HG02678 (cell line): Measurements from ENCODE around the gene DUS1L.

Experiments
- ATAC-seq: cut with Tn5 transposase; IDR thresholded peaks from one replicate; pipeline ENCODE4 v1.9.1; 2021; ENCODE audit warnings: mild to moderate bottlenecking, moderate library complexity; ENCODE audit not compliant: unreplicated experiment

DUS1L gene

DNA sequence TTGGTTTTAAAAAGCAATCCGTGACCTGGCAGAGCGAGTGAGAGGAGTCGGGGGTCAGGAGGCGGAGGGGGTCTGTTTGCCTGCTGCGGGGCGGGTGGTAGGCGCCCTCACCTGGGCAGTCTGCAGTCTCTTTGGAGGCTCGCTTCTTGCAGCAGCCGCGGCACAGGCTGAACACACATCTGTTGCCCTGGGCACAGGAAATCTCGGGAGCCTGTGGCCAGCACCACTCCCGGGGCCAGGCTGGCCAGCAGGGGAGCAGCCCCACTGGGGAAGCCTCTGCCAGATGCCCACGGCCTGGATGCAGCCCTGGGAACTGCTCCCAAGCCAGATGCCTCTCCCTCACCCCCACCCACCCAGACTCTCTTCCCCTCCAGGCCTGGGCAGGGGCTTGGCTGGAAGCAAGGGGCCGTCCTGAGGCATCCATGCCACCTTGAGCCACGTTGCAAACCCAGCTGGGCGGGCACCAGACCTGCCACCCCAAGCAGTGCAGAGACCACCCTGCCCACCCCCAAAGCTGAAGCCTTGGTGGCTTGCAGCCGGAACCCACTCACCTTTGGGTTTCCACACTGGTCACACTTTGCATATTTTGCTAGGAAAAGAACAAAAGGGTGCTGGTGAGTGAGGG lies 7.3 kb downstream of the DUS1L start:
- no peak for ATAC-seq

DNA sequence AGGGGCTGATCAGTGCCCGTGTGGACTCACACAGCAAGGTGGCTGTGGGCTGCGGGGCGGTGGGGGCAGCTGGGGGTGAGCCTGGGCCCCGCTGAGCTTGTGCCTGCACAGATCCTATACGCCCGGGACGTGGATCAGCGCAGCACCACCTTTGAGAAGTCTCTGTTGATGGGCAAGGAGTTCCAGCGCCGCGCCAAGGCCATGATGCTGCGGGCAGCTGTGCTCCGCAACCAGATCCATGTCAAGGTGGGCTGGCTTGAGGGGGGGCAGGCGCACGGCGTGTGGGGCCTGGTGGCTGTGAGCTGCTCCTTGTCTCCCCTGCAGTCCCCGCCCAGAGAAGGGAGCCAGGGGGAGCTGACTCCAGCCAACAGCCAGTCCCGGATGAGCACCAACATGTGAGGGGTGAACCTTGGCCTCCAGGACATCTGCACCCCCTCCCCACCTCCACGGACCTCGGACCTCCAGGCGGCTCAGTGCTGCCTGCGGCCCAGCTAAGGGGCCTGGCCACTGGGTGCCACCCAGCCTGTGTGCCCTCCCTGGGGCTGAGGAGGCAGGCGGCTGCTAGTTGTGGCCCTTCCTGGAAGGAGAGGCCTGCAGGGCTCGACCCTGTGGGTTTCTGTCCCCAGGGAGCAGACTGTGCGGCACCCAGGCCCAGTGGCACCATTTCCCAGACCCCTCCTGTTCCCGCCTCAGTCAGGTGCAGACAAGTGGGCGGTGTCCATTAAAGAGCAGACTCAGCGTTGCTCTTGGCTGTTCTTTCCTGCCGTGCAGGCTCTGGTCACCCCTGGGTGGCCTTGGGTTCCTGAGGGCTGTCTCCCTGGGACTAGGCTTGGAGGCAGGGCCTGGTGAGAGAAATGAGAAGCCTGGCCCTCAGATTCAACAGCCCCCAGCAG lies 8.6 kb downstream of the DUS1L start:
- ATAC-seq, result no peak

DNA sequence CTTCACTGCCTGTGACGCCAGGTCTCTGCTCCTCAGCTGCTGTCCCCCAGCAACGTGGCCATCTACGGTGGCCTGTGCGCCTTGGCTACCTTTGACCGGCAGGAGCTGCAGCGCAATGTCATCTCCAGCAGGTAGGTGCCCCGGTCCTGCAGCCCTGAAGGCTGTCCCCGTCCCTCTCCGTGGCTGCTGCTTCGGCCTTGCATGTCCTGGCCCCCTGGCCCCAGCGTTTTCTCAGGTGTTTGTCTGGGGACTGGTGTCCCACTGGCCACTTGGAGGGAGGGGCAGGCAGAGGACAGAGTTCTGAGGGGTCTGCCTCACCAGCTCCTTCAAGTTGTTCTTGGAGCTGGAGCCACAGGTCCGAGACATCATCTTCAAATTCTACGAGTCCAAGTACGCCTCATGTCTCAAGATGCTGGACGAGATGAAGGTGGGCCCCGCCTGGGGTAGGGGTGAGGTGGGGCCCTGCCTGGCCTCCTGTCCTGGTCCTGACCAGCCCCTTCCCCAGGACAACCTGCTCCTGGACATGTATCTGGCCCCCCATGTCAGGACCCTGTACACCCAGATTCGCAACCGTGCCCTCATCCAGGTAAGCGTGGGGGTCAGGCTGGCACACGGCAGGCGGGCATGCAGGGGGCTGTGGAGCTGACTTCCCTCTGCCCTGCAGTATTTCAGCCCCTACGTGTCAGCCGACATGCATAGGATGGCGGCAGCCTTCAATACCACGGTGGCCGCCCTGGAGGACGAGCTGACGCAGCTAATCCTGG lies 9.5 kb downstream of the DUS1L start:
- ATAC-seq, result no peak

DNA sequence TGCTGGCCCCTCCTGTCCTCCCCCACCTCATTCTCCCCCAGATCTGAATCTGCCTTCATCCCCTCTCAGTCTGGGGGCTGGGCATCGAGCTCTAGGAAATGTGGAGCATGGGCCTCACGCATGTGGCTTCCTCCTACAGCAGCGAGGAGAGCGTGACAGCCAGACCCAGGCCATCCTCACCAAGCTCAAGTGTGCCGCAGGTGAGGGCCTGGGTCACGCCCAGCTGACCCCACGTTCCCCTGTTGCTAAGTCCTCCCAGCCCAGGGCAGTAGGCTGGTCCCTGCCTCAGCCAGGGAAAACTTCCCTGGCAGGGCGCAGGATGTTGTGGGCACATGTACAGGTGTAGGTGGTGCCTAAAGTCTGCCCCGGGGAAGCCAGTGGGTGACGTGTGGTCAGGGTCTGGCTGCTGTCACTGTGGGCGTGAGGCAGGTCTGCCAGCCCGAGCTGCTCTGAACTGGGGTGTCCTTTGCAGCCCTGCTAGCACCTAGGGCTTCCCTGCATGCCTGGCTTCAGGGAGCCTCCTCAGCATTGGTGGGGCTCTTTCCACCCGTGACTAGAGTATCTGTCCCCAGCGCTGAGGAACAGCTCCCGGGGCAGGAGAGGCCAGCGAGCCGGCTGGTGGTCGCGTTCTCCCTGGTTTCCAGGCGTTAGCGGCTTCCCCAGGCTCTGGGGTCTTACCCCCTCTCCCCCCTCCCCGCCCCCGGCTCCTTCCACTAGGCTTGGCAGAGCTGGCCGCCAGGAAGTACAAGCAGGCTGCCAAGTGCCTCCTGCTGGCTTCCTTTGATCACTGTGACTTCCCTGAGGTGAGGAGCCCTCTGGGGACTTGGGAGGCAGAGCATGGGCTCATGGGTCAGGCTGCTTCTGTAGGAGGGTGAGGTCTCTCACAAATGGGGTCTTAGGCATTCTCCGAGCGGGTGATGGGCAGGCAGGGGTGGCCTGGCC lies 10.3 kb downstream of the DUS1L start:
- no peak for ATAC-seq

DNA sequence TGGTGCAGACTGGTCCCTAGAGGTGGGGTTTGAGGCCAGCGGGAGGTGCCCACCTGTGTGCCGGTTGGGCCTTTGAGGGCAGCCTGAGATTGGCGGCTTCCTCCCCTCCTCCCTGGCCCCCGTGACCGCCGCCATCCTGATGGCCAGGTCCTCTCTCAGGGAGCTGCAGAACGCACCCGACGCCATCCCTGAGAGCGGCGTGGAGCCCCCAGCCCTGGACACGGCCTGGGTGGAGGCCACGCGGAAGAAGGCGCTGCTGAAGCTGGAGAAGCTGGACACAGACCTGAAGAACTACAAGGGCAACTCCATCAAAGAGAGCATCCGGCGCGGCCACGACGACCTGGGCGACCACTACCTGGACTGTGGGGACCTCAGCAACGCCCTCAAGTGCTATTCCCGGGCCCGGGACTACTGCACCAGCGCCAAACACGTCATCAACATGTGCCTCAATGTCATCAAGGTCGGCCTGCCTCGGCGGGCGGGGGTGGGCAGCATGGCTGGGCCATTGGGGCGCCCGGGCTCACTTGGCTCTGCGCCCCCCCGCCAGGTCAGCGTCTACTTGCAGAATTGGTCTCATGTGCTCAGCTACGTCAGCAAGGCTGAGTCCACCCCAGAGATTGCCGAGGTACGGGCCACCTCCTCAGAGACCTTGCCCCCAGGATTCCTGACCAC lies 11.1 kb downstream of the DUS1L start:
- ATAC-seq, result no peak

DNA sequence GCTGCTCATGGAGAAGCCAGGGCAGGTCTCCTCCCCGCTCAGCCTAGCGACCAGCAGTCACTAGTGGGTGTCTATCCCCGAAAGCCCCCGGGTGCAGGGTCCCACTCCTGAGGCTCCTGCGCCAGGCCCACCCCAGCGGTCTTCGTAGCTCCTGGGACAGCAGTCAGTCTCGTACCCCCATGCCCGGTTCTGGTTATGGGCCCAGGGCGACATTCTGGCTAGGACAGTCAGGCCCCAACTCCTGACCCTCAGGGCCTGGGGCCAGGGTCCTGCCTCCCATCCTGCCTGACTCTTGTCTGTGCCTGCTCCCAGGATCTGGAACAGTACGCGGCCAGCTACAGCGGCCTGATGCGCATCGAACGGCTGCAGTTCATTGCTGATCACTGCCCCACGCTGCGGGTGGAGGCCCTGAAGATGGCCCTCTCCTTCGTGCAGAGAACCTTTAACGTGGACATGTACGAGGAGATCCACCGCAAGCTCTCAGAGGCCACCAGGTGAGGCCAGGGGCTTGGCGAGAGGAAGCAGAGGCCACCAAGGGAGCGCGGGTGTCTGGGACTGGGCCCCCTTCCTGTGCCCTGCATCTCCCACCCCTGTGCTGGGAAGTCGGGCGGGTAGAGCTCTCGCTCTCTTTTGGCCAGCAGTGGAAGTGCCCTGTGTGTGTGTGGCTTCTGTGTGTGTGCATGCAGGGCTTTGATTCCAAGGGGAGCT lies 11.9 kb downstream of the DUS1L start:
- no peak for ATAC-seq

DNA sequence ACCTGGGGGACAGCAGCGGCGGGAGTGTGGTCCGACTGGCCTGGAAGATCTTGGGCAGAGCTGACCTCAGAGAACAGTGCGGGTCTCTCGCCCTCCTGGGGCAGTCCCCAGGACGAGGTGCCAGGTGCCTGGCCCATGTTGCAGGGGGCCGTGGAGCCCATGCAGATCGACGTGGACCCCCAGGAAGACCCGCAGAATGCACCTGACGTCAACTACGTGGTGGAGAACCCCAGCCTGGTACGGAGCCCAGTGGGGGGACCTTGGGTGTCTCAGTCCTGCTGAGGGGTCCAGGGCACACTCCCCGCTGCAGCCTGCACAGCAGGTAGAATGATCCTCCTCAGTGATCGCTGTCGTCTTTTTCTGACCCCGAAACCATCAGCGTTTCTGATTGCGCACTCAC lies 12.5 kb downstream of the DUS1L start:
- no peak for ATAC-seq

DNA sequence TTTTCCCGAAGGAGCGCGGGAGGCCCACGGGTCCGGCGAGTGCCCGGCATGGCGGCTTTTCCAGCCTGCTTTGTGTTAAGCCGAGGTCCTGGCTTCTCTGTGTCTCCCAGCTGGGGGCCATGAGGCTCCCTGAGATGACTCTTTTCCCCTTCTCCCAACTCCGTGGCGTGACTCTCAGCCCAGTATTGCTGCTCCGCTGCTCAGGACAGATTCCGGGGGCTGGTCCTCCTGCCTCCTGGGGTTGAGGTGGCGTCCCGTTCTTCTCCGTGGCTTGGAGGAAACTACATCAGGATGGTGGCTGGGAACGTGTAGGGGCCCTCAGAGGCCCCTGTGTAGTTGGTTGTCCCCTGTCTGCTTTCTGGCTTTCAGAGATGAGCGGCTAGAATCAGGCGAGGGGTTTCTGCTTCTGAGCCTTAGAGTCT lies 13.0 kb downstream of the DUS1L start:
- ATAC-seq, result no peak

DNA sequence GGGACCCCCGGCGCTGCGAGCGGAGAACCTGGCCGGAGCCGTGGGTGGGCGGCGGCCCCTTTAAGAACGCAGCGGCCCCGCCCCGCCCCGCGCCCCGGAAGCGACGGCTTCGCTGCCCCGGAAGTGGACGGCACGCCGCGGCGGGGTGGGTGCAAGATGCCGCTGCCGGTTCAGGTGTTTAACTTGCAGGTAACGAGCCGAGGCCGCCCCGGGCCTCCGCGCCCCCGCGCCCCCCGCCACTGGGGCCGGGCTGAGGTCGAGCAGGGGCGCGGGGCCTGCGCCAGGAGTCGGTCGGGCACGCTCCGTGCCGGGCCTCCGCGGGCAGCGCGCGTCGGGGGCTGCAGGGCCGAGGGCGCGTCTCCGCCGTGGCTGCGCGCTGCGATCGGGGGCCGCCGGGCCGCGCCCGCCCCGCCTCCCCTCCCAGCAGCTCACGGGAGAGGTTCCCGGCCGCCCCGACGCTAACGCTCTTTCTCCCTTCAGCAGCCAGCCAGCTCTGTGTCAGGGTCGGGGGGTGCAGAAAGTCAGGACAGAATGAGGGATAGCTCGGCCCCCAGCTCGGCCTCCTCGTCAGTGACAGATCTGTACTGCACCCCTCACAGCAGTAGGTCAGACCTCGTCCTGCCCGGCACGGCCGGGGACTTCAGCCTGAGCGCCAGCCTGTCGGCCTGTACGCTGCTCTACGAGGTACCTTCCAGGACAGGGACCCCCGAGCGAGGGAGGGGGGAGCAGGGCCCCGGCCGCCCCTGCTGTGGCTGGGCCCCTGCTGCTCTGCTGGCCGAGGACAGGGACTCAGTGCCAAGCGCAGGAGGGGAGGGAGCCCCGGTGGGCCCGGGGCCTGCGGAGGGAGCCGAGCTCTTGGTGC lies 13.6 kb downstream of the DUS1L start, which contains the start of the genes GPS1 and RFNG:
Gene GPS1 (plus strand): TSS at position 123 of the 862 bp plus-strand sequence. CDS start 34 bp downstream, at position 157.
Gene RFNG (minus strand): TSS at position 36 of the 862 bp plus-strand sequence. CDS start 45 bp downstream, outside the sequence.
- ATAC-seq, result no peak

DNA sequence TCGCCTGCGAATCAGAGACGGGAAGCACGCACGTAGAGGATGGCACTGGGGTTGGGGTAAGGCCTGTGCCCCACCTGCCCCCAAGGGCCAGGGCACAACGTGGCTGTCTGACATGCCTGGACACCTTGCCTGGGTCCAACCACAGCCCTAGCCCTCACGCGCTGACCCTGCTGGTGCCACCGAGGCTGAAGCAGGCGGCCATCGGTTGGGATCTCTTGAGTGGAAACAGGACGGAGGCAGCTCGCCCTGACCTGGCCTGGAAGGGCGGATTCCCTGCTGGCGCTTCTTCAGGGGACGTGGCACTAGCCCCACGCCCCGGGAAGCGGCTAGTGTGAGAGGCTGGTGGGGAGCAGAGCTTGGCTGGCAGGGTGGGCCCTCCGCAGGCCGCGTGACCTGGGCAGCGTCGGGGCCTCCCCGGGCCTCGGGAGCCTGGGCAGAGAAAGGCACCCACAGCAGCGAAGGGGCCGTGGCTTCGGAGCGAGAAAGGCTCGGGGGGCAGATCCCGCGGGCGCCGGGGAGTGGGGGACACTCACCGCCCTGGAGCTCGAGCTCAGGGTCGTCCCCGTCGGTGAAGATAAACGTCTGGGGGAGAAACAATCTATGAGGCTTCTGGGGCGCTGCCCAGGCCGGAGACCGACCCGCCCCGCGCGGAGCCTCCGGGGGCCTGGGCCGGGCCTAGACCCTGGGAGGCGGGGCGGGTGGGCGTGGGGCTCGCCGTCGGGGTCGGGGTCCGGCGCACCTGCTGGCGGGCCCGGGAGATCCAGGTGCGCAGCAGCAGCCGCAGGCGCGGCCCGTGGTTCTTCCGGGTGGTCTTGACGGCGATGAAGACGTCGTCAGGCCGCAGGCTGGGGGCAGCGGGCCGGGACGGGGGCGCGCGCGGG lies 14.6 kb downstream of the DUS1L start:
- no peak for ATAC-seq

DNA sequence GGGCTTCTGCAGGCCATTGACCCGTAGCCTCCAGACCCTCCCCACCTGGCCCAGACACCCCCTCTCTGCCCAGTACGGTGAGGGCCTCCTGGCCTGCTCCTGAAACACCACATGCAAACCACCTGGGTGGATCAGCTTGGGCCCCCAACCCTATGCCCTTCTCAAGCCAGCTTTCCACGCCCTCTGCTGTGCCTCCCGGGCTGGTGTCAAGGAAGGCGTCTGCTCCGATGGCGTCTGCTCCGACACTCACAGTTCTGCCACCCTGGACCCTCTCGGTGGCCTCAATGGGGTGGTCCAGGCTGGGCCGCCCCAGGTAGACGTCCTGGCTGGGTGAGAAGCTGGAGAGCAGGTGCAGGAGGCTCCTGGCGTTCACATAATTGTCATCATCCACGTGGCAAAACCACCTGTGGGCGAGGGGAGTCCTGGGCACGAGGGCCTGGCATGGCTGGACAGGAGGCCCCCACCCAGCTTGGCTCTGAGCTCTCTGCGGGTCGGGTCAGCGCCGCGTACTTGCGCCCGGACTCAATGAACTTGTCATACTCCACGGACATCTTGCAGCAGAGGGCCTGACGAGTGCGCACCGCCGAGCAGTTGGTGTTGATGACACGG lies 15.3 kb downstream of the DUS1L start:
- no peak for ATAC-seq

DNA sequence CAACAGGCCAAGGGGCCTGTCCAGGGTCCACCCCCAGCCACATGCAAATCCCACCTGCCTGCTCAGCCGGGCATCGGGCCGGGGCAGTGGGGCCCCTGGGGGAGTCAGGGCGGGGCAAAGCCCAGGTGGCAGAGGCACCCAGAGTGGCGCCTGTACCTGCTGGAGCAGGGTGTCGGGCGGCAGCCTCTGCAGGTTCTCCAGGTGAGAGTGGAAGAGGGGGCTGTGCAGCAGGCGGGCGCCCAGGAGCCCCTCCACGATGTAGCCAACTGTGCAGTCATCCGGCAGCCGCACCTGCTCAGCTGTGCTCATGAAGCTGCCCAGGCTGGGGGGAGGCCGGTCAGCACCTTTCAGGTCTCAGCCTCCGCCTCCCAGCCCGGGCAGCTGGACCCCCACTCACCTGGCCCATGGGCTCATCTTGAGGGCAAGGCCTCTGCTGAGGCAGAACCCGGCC lies 16.1 kb downstream of the DUS1L start:
- ATAC-seq, result no peak

DNA sequence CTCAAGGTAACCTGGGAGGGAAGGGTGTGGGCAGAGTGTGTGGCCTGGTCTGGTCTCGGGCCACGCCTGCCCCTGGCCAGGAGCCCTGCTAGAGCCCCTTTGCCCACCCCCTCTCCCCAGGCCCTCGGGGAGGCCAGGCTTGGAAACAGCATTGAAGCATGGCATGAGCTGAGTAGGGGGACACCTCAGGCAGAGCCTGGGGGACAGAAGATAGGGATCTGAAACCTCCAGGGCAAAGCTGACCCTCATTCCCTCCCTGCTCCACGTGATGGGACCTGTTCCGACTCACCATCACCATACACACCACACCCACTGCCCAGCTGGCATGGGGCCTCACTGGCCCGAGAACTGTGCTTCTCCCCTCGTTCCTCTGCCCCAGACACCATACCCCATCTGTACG lies 16.5 kb downstream of the DUS1L start:
- ATAC-seq, result no peak

DNA sequence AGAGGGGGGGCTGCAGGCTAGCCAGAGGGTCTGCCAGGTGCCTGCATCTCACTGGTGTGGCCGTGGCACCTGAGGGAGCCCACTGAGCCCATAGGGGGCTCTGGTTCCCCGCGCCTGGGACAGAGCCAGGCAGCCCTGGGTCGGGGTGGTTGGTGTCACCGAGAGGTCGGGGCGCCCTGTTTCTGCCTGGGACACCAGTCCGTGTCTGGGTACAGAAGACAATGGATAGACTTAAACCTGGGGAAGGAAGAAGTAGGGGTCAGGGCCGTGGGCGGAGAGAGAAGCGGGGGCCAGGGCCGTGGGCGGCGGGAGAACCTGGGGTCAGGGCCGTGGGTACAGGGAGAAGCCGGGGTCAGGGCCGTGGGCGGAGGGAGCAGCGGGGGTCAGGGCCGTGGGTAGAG lies 17.0 kb downstream of the DUS1L start:
- ATAC-seq, result no peak

DNA sequence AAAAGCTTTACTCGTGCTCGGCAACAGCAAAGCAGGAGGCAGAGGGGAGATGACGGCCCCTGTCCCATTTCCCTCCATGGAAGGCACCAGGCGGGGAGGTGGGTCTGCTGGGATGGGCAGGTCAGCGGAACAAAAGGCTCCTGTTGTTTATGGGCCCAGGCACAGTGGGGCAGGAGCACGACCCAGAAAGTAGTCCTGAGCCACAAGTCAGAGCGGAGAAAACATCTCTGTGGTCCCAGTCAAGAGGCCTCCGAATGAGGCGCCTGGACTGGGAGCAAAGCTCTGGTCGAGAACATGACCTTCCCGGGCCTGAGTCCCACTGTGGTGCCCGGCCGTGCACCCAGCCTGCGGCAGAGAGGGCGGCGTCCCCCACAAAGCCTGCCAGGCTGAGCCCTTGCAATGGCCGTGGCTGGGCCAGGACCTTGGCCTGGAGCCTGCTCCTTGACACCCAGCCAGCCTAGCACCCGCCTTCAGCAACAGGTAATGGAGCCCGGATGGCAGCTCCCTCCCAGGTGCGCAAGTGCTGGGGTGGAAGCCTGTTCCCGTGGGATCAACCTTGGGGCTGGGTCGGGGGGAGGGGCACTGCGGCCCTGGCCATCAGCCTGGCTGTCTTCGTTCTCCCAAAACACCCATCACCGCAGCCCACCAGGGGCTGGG lies 17.6 kb downstream of the DUS1L start:
- ATAC-seq, result no peak

DNA sequence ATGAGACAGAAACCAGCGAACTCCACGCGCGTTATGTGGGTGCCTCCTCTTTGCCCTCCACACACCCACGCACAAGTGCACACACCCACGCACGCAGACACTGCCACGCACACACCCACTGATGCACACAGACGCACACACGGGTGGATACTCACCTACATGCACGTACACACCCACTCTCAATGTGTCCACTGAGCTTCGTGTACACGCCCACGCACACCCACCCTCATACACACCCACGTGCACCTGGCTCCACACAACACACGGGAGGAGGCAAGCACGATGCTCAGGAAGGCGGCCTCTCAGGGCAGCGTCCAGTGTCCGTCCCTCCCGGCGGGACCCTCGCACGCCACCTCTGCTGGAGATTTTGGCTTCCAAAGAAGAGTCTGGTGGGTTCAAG lies 18.2 kb downstream of the DUS1L start:
- ATAC-seq, result no peak
